GM19463 (cell line): ENCODE results near the gene TLR4.
A peak's percentile ranks its signal among the peaks of the same experiment; 100 is the strongest.

ENCODE experiments used
- ATAC-seq: cut with Tn5 transposase; IDR thresholded peaks from one replicate; pipeline ENCODE4 v1.9.1; 2021; ENCODE audit warnings: mild to moderate bottlenecking, moderate library complexity; ENCODE audit not compliant: unreplicated experiment

The TLR4 gene

DNA sequence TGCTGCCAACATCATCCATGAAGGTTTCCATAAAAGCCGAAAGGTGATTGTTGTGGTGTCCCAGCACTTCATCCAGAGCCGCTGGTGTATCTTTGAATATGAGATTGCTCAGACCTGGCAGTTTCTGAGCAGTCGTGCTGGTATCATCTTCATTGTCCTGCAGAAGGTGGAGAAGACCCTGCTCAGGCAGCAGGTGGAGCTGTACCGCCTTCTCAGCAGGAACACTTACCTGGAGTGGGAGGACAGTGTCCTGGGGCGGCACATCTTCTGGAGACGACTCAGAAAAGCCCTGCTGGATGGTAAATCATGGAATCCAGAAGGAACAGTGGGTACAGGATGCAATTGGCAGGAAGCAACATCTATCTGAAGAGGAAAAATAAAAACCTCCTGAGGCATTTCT, 10.1 kb downstream of the TLR4 start:
- no peak for ATAC-seq

DNA sequence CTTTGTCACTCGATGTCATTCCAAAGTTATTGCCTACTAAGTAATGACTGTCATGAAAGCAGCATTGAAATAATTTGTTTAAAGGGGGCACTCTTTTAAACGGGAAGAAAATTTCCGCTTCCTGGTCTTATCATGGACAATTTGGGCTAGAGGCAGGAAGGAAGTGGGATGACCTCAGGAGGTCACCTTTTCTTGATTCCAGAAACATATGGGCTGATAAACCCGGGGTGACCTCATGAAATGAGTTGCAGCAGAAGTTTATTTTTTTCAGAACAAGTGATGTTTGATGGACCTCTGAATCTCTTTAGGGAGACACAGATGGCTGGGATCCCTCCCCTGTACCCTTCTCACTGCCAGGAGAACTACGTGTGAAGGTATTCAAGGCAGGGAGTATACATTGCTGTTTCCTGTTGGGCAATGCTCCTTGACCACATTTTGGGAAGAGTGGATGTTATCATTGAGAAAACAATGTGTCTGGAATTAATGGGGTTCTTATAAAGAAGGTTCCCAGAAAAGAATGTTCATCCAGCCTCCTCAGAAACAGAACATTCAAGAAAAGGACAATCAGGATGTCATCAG, 11.3 kb downstream of the TLR4 start:
- no peak for ATAC-seq

DNA sequence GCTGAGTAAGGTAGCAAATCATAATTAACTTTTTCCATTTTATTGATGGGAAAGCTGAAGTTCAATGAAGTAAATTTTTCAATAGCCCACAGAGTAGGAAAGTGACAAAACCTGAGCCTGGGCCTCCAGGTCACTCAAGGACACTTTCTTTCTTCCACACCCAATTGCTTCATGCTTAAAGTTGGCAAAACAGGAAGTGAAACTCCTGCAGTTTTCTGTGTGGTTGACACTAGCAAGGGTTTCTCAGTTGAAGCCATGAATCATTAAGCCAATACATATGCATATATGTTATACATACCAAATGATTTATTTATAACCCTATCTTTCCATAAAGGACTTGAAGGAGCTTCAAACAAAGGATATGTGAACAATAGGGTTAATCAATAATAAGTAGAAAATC, 13.9 kb downstream of the TLR4 start:
- peak; percentile 99 for ATAC-seq

DNA sequence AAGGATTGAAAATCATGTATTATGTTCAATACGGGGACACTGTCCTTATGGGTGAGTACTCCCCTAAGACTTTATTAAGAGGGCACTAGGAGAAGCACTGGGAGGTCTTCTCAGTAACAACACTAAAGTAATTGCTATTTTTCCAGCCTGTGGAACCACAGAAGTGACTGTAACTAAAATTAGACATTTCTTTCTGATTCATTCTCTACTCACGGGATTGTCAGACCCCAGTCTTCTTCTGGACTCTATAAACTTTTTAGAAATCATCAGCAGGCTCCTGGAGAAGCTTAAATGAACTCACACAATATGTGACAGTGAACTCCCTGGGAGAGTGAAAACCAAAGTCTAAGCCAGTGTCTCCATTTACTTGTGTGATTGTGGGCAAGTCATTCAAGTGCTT, 14.5 kb downstream of the TLR4 start:
- ATAC-seq, result peak; percentile 1

DNA sequence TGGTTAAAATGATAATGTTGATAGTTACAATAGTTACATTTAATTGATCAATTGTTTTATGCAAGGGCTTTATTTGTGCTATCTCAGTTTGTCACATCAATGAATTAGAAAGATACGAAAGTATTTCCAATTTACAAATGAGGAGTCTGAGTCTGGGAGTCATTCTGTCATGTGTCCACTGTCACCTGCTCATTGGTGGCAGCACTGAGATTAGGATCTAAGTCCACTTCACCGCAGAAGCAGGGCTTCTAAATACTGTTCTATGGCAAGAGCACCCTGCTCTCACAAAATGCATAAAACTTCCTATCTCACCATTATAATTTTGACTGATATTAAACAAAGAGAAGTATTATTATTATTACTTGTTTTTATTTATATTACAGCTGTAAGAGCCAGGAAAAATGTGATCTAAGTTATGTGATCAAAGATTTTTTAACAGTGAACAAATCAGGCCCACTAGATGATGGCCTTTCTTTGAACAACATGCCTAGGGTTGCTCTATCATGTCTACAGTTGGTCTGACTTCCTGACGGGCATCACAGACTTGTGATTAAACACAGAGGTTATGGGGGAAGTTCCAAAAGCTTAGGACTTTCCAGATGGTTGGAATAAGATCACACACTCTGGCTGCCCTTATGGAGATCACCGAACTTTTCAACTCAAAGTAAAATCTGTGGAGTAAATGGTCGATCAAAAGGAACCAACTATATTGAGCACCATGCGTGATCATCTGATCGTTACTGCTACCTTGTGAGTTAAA, 15.1 kb downstream of the TLR4 start:
- ATAC-seq, result no peak

DNA sequence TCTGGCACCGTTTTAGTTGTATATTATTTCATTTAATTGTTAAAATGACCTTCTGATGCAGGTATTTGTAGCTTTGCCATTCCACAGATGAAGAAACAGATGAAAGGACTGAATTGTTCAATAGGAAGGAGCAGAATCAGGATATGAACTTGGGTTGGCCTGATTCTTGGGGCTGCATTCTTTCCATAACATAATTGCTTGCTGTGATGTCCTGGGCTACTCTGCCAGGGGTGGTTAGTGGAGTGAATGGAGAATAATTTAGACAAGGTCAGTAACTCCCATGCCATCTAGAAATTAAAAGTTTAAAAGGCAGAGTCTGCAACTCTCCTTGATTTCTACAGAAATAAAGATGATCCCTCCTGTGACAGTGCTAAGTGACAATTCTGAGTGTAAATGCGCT, 15.9 kb downstream of the TLR4 start:
- no peak for ATAC-seq

DNA sequence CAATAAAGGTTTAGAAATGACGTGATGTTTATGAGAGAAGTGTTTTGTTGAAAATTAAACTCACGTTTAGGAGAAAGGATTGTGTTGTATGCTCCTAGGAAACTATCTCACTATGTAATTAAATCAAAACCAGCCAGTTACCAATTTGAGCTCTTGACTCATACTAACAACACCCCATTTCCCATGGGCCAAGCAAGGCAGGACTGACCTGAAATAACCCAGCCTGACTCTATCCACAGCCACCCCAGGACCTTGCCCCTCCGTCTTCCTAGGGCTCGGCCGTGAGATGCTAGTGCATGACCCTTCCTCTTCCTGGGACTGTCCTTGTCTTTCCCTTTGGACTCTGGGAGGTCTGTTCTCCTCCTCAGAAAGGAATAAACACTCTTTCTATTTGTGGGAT, 16.4 kb downstream of the TLR4 start:
- ATAC-seq, result no peak

DNA sequence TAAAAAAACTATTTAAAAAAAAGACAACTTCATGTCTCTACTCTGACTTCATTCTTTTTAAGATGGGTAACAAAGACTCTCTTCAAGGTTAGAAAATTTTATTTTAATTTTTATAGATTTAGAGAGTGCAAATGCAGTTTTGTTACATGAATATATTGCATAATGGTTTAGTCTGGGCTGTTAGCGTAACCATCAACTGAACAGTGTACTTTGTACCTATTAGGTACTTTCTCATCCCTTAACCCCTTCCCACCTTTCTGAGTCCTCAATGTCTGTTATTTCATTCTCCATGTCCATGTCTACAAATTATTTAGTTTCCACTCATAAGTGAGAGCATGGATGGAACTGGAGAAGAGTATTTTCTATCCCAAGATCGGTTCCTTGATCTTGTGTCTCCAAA, 16.8 kb downstream of the TLR4 start:
- ATAC-seq, result no peak

DNA sequence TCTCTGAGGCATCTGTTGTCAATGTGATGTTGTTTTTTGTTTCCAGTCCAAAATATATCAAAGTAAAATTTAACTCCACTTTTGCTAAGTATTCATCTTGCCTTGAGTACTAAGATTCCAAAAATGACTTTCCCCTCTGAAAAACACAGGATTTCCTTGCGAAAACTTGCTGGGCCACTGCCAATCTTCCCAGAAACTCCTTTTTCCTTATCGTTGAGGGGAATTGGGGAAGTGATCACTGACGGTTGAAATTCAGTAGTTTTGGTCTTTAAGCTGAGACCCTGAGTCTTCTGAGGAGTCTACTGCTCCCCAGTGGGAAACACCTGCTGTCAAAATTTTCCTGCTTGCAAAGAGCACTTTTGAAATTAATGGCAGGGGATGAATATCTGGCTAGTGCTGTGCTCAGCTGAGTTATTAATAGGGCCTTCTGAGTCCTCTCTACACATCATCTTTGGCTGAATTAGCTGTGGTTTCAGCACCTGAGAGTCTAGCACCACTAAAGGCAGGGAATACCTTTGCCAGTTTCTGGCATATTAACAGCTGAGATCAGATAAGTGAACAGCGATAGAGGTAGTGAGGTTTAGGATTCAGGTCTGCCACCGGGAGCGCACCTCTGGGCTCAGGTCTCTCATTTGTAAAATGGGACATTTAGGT, 18.0 kb downstream of the TLR4 start:
- no peak for ATAC-seq

DNA sequence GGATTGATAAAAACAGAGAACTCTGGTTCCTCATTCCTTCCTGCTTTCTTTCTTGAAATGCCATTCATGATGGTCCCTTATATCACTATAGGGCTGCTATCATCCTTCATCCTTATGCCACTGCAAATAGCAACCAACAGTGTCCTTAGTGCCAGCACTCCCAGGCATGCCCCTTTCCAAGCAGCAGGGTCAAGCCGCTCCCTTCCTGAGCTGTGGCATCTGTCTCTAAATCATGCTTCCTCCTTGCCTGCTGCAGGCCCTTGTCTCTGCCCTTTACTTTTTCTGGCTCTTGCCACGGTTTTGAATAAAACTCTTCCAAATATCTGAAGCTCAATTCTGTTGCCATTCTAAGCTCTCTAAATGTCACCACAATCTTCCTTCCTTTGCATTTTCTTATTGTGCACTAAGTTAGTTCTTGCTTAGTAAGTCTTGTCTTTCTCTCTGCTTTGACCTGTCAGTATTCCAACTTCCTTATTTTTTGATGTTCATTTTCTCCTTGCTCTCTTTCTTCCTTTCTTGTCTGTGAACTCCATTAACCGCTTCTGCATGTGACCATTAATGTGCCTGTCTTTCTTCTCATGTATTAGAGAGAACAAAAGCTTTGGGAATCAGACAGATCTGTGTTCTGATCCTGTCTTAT, 19.9 kb downstream of the TLR4 start:
- no peak for ATAC-seq

DNA sequence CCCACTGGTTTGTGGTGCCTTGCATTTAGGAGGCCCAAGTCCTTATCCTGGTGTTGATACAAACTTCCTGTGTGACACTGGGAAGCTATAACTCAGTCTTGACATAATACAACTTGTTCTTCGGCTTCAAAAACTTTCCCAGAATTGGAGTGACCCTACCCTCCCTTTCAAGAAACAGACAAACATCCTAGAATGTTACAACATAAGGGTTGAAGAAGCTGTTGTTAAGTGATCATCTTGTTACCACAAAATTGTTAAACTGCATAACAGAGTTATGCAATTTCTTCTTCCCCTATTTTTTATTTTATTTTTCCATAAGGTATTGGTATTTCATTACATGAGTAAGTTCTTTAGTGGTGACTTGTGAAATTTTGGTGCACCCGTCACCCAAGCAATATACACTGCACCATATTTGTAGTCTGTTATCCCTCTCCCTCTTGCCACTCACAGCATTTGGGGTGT, 21.3 kb downstream of the TLR4 start:
- no peak for ATAC-seq

DNA sequence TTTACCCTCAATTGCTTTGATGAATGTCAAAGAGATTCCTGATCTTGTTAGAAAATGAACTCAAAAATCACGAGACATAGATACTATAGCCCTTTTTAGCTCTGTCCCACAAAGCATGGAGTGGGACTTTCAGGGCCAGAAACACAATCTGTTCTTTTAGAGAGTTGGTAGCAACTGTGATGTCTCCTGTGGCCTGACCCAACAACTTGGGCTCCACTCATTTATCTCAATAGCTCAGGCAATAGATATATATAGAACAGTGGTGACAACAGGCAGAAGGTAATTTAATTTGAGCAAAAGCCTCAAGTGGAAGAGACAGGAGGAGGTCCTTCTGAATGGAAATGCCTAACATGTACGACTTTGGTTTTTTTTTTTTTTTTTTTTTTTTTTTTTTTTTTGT, 25.2 kb downstream of the TLR4 start:
- ATAC-seq, result no peak

DNA sequence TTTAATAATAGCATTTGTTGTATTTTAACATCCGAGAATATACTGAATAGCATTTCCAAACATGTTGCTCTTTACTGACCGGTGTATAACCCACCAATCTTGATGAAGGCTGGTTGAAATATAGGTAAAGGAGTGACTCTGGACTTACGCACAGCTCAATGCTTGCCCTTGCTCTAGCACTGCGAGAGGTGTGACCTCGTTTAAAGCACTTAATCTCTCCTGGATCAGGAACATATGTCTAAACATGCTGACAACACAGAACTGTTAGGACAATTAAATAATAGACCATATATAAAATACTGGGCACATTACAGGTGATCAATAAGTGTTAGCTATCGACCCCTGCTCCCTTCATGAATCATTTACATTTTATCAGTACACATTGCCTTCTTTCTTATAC, 28.3 kb downstream of the TLR4 start:
- no peak for ATAC-seq

DNA sequence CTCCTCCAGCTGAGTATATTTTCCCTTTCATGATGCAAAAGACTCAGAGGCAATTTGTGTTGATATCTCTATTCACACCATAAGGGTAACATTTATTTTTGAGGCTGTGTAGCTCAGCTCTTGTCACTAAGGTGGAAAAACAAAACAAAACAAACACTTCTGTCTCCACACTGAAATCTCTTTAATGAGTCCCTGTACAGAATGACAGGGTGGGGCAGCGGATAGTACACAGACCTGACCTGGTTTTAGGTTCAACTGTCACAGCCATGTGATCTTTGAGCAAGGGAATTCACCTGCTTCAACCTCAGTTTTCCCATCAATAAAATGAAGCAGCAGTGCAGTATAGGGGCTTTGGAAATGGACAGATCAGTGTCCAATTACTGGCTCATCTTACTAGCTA, 29.3 kb downstream of the TLR4 start:
- ATAC-seq, result no peak

DNA sequence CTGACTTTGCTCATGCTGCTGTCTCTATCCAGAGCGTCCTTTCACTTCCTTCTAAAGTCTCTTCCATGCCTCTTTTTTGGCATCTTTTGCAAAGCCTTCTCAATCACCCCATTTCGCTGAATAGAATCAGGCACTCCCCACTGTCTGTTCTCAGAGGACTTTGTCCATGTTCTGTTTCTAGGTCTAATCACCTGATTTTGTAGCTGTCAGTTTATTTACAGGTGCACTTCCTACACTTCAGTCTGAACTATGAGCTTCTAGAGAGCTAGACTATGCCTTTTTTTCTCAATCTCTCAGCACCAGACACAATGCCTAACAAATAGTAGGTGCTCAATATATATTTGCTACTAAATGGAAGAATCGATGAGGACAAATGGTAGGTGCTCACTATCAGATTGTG, 29.9 kb downstream of the TLR4 start:
- no peak for ATAC-seq

DNA sequence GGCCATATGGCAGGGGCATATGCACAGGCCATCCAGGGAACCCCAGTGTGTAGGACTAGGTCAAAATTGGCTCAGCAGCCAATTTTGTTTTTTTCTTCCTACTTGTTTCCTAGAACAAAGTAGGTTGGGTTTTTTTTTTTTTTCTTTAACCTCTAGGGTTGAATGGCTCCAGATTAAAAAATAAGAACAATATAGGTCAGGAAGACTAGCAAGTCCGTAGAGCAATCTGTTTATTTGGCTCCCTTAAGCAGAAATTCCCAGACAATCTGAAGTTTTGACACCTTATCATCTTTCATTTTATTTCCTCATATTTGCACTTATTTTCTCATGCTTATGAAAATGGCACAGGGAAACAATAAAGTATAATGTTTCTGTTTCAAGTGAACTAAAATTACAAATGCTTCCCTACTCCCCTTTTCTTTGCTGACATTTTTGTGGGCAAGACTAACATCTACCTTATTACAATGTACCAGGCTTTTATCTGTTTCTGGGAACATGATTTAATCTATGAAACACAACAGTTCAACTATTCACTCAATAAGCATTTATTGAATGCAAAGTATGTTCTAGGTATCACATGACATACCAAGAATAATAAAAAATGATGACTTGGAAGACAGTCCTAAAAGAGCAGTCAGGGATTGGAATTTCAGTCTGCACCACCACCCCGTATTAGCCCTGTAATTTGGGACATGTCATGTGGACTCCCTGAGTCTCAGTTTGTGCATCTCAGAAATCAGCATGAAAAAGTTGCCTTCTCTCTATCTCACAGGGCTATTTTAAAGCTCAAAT, 30.5 kb downstream of the TLR4 start:
- ATAC-seq, result no peak

DNA sequence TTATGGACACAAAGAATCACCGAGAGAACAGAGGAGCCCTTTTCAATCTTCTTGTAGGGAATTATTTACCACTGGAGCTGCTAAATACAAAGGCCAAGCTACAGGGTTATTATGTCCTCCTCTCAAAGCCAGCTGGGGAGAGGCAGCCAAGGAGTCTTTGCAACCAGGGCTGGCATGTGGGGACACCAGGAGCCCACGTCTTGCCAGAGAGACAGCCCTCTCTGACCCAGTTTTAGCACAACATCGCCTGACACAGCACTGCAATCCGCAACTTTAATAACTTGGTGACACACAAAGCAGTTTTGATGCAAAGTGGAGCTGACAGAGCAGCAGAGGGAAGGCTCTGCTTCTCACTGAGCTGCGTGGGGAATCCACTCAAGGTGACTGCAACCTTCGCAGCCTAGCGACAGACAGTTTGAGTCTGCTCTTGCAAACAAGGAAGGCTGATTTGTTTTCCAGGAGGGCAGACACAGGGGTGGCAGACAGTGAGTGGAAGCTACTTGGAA, 33.6 kb downstream of the TLR4 start:
- ATAC-seq, result no peak

DNA sequence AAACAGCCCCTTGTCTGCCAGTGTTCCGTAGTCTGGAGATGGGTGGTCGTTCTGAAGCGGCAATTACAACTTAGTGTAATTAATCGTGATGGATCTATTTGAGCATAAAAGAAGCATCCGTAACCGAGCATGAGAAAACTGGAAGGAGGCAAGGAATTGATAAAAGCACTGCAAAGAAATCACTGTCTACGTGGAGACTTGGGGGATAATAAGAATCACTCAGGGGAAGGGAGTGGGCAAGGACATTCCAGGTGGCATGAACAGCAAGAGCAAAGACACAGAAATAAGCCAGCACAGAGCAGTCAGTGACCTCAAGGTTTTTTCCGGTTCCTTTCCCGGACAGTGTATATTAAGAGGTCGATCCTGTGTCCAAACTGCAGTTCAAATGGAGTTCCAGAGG, 35.0 kb downstream of the TLR4 start:
- no peak for ATAC-seq

DNA sequence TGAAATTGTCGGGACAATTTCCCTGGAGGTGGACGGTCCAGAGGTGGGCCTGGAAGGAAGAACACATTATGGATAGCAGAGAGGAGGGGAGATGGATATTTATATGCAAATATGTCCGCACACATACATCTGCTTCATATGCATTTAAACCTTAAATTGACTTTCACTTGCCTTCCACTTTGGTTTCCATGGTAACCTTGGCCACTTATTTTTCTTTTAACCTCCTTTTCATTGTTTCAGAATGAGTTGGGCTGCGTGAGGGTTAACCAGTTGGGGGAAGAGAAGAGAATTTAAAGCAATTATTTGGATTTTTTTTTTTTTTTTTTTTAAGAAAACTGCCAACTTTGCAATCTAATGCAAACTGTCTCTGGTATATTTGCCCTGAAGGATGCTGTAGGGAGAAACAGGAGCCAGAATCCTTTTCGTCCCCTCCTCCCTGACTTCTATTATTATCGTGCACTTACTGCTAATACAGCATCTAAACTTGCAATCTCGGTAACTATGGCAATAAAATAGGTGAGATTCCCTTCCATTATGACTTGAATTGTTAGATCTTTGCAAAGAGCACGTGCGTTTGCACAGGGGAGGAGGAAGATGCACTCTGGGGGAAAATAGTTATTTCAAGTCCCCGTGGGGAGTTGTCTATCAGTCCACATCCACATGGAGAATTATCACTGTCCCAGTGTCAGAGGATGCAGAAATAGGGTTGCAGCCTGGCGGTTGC, 35.6 kb downstream of the TLR4 start:
- ATAC-seq, result no peak

DNA sequence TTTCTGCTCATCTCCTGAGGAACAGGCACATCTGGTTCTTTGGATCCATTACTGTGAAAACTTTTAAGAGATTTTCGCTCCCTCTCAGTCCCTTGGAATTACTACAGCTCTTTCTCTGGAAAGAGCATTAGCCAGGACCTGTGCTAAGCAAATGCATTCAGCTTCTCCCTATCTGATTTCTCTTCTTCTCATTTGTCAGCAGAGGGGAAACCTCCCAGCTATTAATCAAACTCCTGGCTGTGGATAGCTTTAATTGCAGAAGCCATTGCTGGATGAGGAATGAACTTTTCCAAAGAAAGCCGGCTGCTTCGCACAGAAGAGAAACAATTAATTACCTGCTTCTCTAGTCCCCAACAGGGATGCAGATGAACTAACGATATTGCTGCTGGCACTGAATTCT, 37.9 kb downstream of the TLR4 start:
- no peak for ATAC-seq
